ENCODE data around the gene POFUT1. TPM values are rescaled to one million over a fixed set of nuclear protein-coding genes. Genes with fewer than 3 reads are reported as not detected.

Gene POFUT1
- total and polyA plus RNA-seq, 9 of the 15 experiments (the other 6 are each of a cell fraction or from before 2014, with no cell fraction given), result 3.5 to 44.7 (median 23.5) TPM

DNA sequence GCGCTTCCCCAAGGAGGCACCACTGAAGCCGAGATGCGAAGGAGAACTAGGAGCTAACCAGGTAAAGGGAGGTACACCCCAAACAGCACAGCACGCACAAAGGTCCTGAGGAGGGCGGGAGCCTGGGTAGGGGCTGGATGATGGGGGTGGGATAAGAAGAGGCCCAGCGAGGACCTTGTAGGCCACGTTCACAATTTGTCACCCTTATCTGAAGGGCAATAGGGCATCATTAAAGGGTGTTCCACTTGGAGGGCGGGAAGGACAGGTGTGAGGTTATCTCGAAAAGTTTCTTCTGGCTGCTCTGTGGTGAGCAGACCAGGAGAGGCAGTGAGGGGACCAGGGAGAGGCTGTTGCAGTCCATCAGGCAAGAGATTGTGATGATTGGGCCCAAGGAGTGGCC lies 25.6 kb downstream of the POFUT1 start (continued):
- TF ChIP-seq, protein P1, sequence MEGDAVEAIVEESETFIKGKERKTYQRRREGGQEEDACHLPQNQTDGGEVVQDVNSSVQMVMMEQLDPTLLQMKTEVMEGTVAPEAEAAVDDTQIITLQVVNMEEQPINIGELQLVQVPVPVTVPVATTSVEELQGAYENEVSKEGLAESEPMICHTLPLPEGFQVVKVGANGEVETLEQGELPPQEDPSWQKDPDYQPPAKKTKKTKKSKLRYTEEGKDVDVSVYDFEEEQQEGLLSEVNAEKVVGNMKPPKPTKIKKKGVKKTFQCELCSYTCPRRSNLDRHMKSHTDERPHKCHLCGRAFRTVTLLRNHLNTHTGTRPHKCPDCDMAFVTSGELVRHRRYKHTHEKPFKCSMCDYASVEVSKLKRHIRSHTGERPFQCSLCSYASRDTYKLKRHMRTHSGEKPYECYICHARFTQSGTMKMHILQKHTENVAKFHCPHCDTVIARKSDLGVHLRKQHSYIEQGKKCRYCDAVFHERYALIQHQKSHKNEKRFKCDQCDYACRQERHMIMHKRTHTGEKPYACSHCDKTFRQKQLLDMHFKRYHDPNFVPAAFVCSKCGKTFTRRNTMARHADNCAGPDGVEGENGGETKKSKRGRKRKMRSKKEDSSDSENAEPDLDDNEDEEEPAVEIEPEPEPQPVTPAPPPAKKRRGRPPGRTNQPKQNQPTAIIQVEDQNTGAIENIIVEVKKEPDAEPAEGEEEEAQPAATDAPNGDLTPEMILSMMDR (IDR thresholded peaks at IDR 0.05 in 2 of 3, conservative IDR thresholded peaks at IDR 0.05 in 1 of 3; ENCODE audit: insufficient read depth in 2 of 3, low read depth in 1 of 3, low read length in 3 of 3), result no peak
- no peak for TF ChIP-seq KDM2B (CRISPR knock-in tag; IDR thresholded peaks at IDR 0.05)
- TF ChIP-seq, protein P2, sequence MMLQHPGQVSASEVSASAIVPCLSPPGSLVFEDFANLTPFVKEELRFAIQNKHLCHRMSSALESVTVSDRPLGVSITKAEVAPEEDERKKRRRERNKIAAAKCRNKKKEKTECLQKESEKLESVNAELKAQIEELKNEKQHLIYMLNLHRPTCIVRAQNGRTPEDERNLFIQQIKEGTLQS (IDR thresholded peaks at IDR 0.05), result no peak
- TF ChIP-seq, protein P2 (CRISPR knock-in tag; conservative IDR thresholded peaks at IDR 0.05), result no peak
- no peak for TF ChIP-seq PHTF2 (CRISPR knock-in tag; IDR thresholded peaks at IDR 0.05)
- no peak for TF ChIP-seq MIER1 (IDR thresholded peaks at IDR 0.05; ENCODE audit: low read depth)
- no peak for TF ChIP-seq NFIC (IDR thresholded peaks at IDR 0.05)
- TF ChIP-seq ADNP (tag; IDR thresholded peaks at IDR 0.05), result no peak
- TF ChIP-seq, protein P3, sequence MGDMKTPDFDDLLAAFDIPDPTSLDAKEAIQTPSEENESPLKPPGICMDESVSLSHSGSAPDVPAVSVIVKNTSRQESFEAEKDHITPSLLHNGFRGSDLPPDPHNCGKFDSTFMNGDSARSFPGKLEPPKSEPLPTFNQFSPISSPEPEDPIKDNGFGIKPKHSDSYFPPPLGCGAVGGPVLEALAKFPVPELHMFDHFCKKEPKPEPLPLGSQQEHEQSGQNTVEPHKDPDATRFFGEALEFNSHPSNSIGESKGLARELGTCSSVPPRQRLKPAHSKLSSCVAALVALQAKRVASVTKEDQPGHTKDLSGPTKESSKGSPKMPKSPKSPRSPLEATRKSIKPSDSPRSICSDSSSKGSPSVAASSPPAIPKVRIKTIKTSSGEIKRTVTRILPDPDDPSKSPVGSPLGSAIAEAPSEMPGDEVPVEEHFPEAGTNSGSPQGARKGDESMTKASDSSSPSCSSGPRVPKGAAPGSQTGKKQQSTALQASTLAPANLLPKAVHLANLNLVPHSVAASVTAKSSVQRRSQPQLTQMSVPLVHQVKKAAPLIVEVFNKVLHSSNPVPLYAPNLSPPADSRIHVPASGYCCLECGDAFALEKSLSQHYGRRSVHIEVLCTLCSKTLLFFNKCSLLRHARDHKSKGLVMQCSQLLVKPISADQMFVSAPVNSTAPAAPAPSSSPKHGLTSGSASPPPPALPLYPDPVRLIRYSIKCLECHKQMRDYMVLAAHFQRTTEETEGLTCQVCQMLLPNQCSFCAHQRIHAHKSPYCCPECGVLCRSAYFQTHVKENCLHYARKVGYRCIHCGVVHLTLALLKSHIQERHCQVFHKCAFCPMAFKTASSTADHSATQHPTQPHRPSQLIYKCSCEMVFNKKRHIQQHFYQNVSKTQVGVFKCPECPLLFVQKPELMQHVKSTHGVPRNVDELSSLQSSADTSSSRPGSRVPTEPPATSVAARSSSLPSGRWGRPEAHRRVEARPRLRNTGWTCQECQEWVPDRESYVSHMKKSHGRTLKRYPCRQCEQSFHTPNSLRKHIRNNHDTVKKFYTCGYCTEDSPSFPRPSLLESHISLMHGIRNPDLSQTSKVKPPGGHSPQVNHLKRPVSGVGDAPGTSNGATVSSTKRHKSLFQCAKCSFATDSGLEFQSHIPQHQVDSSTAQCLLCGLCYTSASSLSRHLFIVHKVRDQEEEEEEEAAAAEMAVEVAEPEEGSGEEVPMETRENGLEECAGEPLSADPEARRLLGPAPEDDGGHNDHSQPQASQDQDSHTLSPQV (IDR thresholded peaks at IDR 0.05), result no peak
- no peak for TF ChIP-seq SMAD3 (CRISPR knock-in tag; conservative IDR thresholded peaks at IDR 0.05)

All from K562 (cell line).